H1 (cell line): ENCODE results near the gene NAA25. TPM values are rescaled to one million over a fixed set of nuclear protein-coding genes. Genes with fewer than 3 reads are reported as not detected.

Experiments
- CTCF ChIA-PET: fragments of 300-600 bp; sonication (Branson Sonifier 250); formaldehyde crosslinking; loops from one replicate; lab custom pipeline; 2021; ENCODE audit not compliant: partially characterized antibody; lab: Charles Lee
- POLR2A ChIA-PET: fragments of 300-600 bp; sonication (Branson Sonifier 250); formaldehyde crosslinking; loops from one replicate; lab custom pipeline; 2021; ENCODE audit warnings: inconsistent platforms; ENCODE audit not compliant: partially characterized antibody; lab: Charles Lee
- DNase-seq, 2 experiments: peaks; one replicate each; pipeline versions ENCODE4 v3.0.0 to v3.0.0-alpha.2; 2010 to 2022; ENCODE audit warnings: low spot score in 2 of 2, low read depth in 1 of 2, mixed read lengths in 1 of 2
- FAIRE-seq: peaks from 2 replicates; lab custom pipeline; 2011; peaks lifted over from hg19 to GRCh38; lab: Jason Lieb, UNC
- H2AFZ ChIP-seq: 2 replicates; pipeline ENCODE4 v1.8.1; 2012; ENCODE audit warnings: low read length, inconsistent platforms
- H2AK5ac ChIP-seq: 2 replicates; pipeline ENCODE4 v1.6.1; 2013; ENCODE audit warnings: low read depth, low read length
- H2BK120ac ChIP-seq: replicated peaks from 2 replicates; pipeline ENCODE3; 2013; ENCODE audit warnings: low read depth, low read length, inconsistent platforms
- H2BK12ac ChIP-seq: 2 replicates; pipeline ENCODE4 v1.6.1; 2013; ENCODE audit warnings: low read depth, low read length
- H2BK15ac ChIP-seq: 2 replicates; pipeline ENCODE4 v1.6.1; 2013; ENCODE audit warnings: low read length
- H2BK20ac ChIP-seq: 2 replicates; pipeline ENCODE4 v1.6.1; 2013; ENCODE audit warnings: low read length
- H2BK5ac ChIP-seq: 2 replicates; pipeline ENCODE4 v1.6.1; 2013; ENCODE audit warnings: low read depth, low read length
- H3K14ac ChIP-seq: 2 replicates; pipeline ENCODE4 v1.6.1; 2013; ENCODE audit warnings: inconsistent platforms; ENCODE audit not compliant: insufficient read length
- H3K18ac ChIP-seq: 2 replicates; pipeline ENCODE4 v1.6.1; 2013; ENCODE audit warnings: low read length; ENCODE audit errors: extremely low read depth
- H3K23ac ChIP-seq: 2 replicates; pipeline ENCODE4 v1.6.1; 2013; ENCODE audit warnings: inconsistent platforms; ENCODE audit not compliant: insufficient read length
- H3K23me2 ChIP-seq: 2 replicates; pipeline ENCODE4 v1.6.1; 2013; ENCODE audit warnings: low read depth, low read length
- H3K27ac ChIP-seq: 2 replicates; pipeline ENCODE4 v1.6.1; 2011; ENCODE audit warnings: low read depth, low read length, inconsistent platforms
- H3K27me3 ChIP-seq, 4 experiments: replicated peaks in 1 of 4; 1 replicate in 1 of 4; 2 replicates in 3 of 4; pipeline versions ENCODE4 v1.6.1 to v1.8.1; 2011 to 2013; ENCODE audit warnings: low read length in 3 of 4, mild to moderate bottlenecking in 3 of 4, inconsistent platforms in 2 of 4, mixed read lengths in 2 of 4, moderate library complexity in 1 of 4; ENCODE audit not compliant: control insufficient read depth in 3 of 4, insufficient read depth in 3 of 4; ENCODE audit errors: extremely low read depth in 1 of 4
- H3K36me3 ChIP-seq, 4 experiments: 2 replicates each; pipeline versions ENCODE4 v1.6.1 to v1.8.1; 2011 to 2013; ENCODE audit warnings: mild to moderate bottlenecking in 4 of 4, low read length in 3 of 4, moderate library complexity in 2 of 4, control low read depth in 1 of 4, inconsistent platforms in 1 of 4; ENCODE audit not compliant: insufficient read depth in 4 of 4, control insufficient read depth in 2 of 4
- H3K4ac ChIP-seq: replicated peaks from 2 replicates; pipeline ENCODE3; 2013; ENCODE audit warnings: low read length, low read depth, mixed read lengths, inconsistent platforms; ENCODE audit not compliant: insufficient read length
- H3K4me1 ChIP-seq, 4 experiments: replicated peaks in 1 of 4; 1 replicate in 1 of 4; 2 replicates in 3 of 4; pipeline versions ENCODE4 v1.6.1 to v1.8.1; 2011 to 2013; ENCODE audit warnings: low read length in 3 of 4, inconsistent platforms in 2 of 4, mixed read lengths in 1 of 4; ENCODE audit not compliant: insufficient read depth in 4 of 4, control insufficient read depth in 3 of 4
- H3K4me2 ChIP-seq, 2 experiments: 2 replicates each; pipeline versions ENCODE4 v1.6.1 to v1.8.1; 2011 to 2013; ENCODE audit warnings: low read depth in 2 of 2, low read length in 2 of 2, control low read depth in 1 of 2, inconsistent platforms in 1 of 2, mild to moderate bottlenecking in 1 of 2; ENCODE audit not compliant: insufficient read depth in 1 of 2
- H3K4me3 ChIP-seq, 4 experiments: fragments of 200-600, 300-600 bp in 1 of 4; sonication (generic), shearing (Covaris generic), sonication (Bioruptor Twin) in 1 of 4; 2 replicates each; pipeline versions ENCODE4 v1.5.1 to v1.8.1; 2011 to 2016; ENCODE audit warnings: low read length in 4 of 4, low read depth in 3 of 4, control low read depth in 2 of 4, inconsistent platforms in 2 of 4, mild to moderate bottlenecking in 2 of 4, mixed read lengths in 1 of 4, moderate library complexity in 1 of 4; ENCODE audit not compliant: insufficient read depth in 2 of 4; ENCODE audit errors: extremely low read depth in 1 of 4
- H3K56ac ChIP-seq: replicated peaks from 2 replicates; pipeline ENCODE3; 2013; ENCODE audit warnings: low read depth, mild to moderate bottlenecking, mixed read lengths, low read length, inconsistent platforms; ENCODE audit not compliant: insufficient read length
- H3K79me1 ChIP-seq: 2 replicates; pipeline ENCODE4 v1.6.1; 2013; ENCODE audit warnings: low read depth, low read length, control low read depth
- H3K79me2 ChIP-seq, 2 experiments: 2 replicates each; pipeline versions ENCODE4 v1.6.1 to v1.8.1; 2012 to 2013; ENCODE audit warnings: low read length in 2 of 2, mild to moderate bottlenecking in 2 of 2, inconsistent platforms in 1 of 2; ENCODE audit not compliant: insufficient read depth in 2 of 2, control insufficient read depth in 1 of 2
- H3K9ac ChIP-seq, 4 experiments: replicated peaks in 1 of 4; 1 replicate in 1 of 4; 2 replicates in 3 of 4; pipeline versions ENCODE4 v1.6.1 to v1.8.1; 2011 to 2013; ENCODE audit warnings: low read depth in 3 of 4, low read length in 3 of 4, control low read depth in 2 of 4, mild to moderate bottlenecking in 2 of 4, moderate library complexity in 2 of 4, inconsistent platforms in 1 of 4; ENCODE audit errors: extremely low read depth in 1 of 4
- H3K9me3 ChIP-seq, 2 experiments: 2 replicates each; pipeline versions ENCODE4 v1.6.1 to v1.8.1; 2012 to 2013; ENCODE audit warnings: mild to moderate bottlenecking in 2 of 2, moderate library complexity in 2 of 2, control low read depth in 1 of 2, inconsistent platforms in 1 of 2, low read depth in 1 of 2, low read length in 1 of 2, mixed read lengths in 1 of 2; ENCODE audit not compliant: insufficient read depth in 2 of 2
- H4K20me1 ChIP-seq, 2 experiments: replicated peaks in 1 of 2; 2 replicates each; pipeline versions ENCODE3 to v1.8.1; 2011 to 2013; ENCODE audit warnings: inconsistent platforms in 2 of 2, low read length in 2 of 2, mild to moderate bottlenecking in 1 of 2; ENCODE audit not compliant: insufficient read depth in 2 of 2, control insufficient read depth in 1 of 2
- H4K5ac ChIP-seq: 2 replicates; pipeline ENCODE4 v1.6.1; 2013; ENCODE audit warnings: low read length, low read depth, mixed read lengths, inconsistent platforms; ENCODE audit not compliant: insufficient read length
- H4K8ac ChIP-seq: 2 replicates; pipeline ENCODE4 v1.8.0; 2013; ENCODE audit warnings: mild to moderate bottlenecking, moderate library complexity, low read length, inconsistent platforms; ENCODE audit not compliant: insufficient read depth; ENCODE audit errors: extremely low read depth
- H4K91ac ChIP-seq: replicated peaks from 2 replicates; pipeline ENCODE3; 2013; ENCODE audit warnings: low read length, mixed read lengths, inconsistent platforms; ENCODE audit not compliant: insufficient read length
- WGBS, 2 experiments: shearing (Covaris generic) in 1 of 2; methylation state at CpG; one replicate each; pipeline versions ENCODE4 v1.1.6 to v1.1.7; 2013 to 2015; ENCODE audit warnings: low lambda C conversion rate in 2 of 2, mixed read lengths in 2 of 2, inconsistent platforms in 1 of 2, low coverage in 1 of 2, missing lambda C conversion rate in 1 of 2; ENCODE audit not compliant: insufficient replicate concordance in 2 of 2, insufficient coverage in 1 of 2, insufficient read length in 1 of 2; ENCODE audit errors: extremely low coverage in 1 of 2, missing lambda C conversion rate in 1 of 2; 5-methylcytosine and 5-hydroxymethylcytosine counted together
- polyA plus RNA-seq, 7 experiments: library from polyadenylated mRNA; depleted of rRNA in 3 of 7; stranded (reverse) in 5 of 7; unstranded in 2 of 7; fragments of >200 nt in 5 of 7; fragments of 200-250 nt in 2 of 7; gene quantifications; 1 replicate in 5 of 7; 2 replicates in 1 of 7; 4 replicates in 1 of 7; pipeline versions ENCODE4 v1.2.1 to v1.2.3, GENCODE V29; 2011 to 2013; ENCODE audit warnings: missing spikeins in 2 of 7, mixed read lengths in 2 of 7
- total RNA-seq: library from RNA; stranded (reverse); fragmentation: NEBNext Ultra II Directional; extraction: Animal tissue kit (Norgen Biotek cat#: 25700); gene quantifications from 2 replicates; pipeline ENCODE4 v1.2.1, GENCODE V29; 2021

NAA25 gene
- total and polyA plus RNA-seq, 2 of the 8 experiments (the other 6 are each of a cell fraction or from before 2014, with no cell fraction given) = 10.8 to 60.3 TPM

DNA sequence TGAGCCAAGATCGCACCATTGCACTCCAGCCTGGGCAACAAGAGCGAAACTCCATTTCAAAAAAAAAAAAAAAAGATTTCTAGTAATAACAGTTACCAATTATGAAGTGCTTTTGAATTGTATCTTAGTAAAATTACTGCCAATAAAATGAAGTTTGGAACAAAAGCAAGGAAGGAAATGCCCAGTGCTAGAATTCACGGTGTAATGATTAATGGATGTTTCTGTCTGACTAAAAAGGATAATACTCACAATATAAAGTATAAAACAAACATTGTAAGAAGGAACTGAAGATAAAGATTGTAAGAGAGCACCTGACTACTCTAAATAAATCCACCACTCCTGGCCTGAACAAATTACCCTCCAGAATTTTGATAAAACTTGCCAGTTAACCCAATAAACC is 99.7 kb downstream of the NAA25 start:
- ChIA-PET CTCF (no interaction called here), POLR2A (no interaction called here)
- Histone ChIP-seq H4K91ac (no peak overlapping the region), H3K4me1 (peaks cover 0 to 8% (median 3%) of the 10 kb centered on the region in 4 experiments), H2BK15ac (no peak overlapping the region), H2BK120ac (no peak overlapping the region), H3K4ac (no peak overlapping the region), H3K56ac (no peak overlapping the region), H3K23ac (no peak overlapping the region), H2AFZ (no peak overlapping the region), H3K23me2 (peaks cover 6% of the 10 kb centered on the region), H3K79me1 (no peaks in the 10 kb centered on the region; the same call in 1 of the 2 replicates), H4K20me1 (no peaks in the 10 kb centered on the region), H3K79me2 (peaks cover 0 to 16% of the 10 kb centered on the region in 2 experiments; a peak in 3 of 4 replicates), H3K27ac (no peak overlapping the region), H2BK5ac (no peak overlapping the region), H4K8ac (no peak overlapping the region), H3K36me3 (no peaks in the 10 kb centered on the region), H2BK20ac (no peak overlapping the region), H3K4me3 (no peak overlapping the region), H3K4me2 (no peak overlapping the region), H2BK12ac (no peak overlapping the region), H3K9me3 (no peaks in the 10 kb centered on the region), H4K5ac (no peak overlapping the region), H3K9ac (no peak overlapping the region), H3K18ac (no peak overlapping the region), H2AK5ac (no peak overlapping the region), H3K27me3 (no peaks in the 10 kb centered on the region), H3K14ac (no peak overlapping the region)
- 98% methylated on average over 2 of the region's 3 CpGs; no CpG with 5 or more reads in 1 of the 2 experiments for WGBS, 2 experiments
- DNase-seq = no peak
- no peak for FAIRE-seq
